Glutamatergic neuron (in vitro differentiated cells): ENCODE results near the gene PHKB. TPM values are rescaled to one million over a fixed set of nuclear protein-coding genes. Genes with fewer than 3 reads are reported as not detected.
A peak's percentile ranks its signal among the peaks of the same experiment; 100 is the strongest.

Source experiments
- DNase-seq: peaks from one replicate; pipeline ENCODE4 v3.0.0; 2022
- H3K27ac Mint-ChIP-seq: one replicate; pipeline ENCODE4 v1.8.0; 2020; ENCODE audit warnings: mild to moderate bottlenecking, mixed read lengths, inconsistent platforms; ENCODE audit not compliant: unreplicated experiment
- H3K27me3 Mint-ChIP-seq: one replicate; pipeline ENCODE4 v1.8.0; 2020; ENCODE audit warnings: mild to moderate bottlenecking, moderate library complexity, mixed read lengths, inconsistent platforms; ENCODE audit not compliant: unreplicated experiment
- H3K36me3 Mint-ChIP-seq: one replicate; pipeline ENCODE4 v1.8.0; 2020; ENCODE audit warnings: mild to moderate bottlenecking, mixed read lengths, inconsistent platforms; ENCODE audit not compliant: unreplicated experiment
- H3K4me1 Mint-ChIP-seq: one replicate; pipeline ENCODE4 v1.8.0; 2020; ENCODE audit warnings: mild to moderate bottlenecking, low read depth, mixed read lengths, inconsistent platforms; ENCODE audit not compliant: unreplicated experiment
- H3K4me3 Mint-ChIP-seq: one replicate; pipeline ENCODE4 v1.8.0; 2020; ENCODE audit warnings: mild to moderate bottlenecking, mixed read lengths, inconsistent platforms; ENCODE audit not compliant: unreplicated experiment
- H3K9me3 Mint-ChIP-seq: one replicate; pipeline ENCODE4 v1.8.0; 2020; ENCODE audit warnings: mild to moderate bottlenecking, moderate library complexity, mixed read lengths, inconsistent platforms; ENCODE audit not compliant: unreplicated experiment
- CTCF ChIP-seq: fragments of 200-600 bp; sonication (generic); IDR thresholded peaks from one replicate; pipeline ENCODE4 v1.5.0; 2021; ENCODE audit not compliant: partially characterized antibody, unreplicated experiment
- total RNA-seq: library from RNA; stranded (reverse); fragmentation: NEBNext Ultra II Directional; extraction: Animal tissue kit (Norgen Biotek cat#: 25700); gene quantifications from one replicate; pipeline ENCODE4 v1.2.1, GENCODE V29; 2021; ENCODE audit not compliant: unreplicated experiment

Gene PHKB
- total RNA-seq, 1 donor from 2014 or later, result 123 TPM

- no peaks in the 10 kb centered on the region for H3K4me1 Mint-ChIP-seq
- no peak for DNase-seq
- H3K27me3 Mint-ChIP-seq, result no peaks in the 10 kb centered on the region
- H3K4me3 Mint-ChIP-seq, result no peak overlapping the region
- H3K9me3 Mint-ChIP-seq, result no peaks in the 10 kb centered on the region
- H3K27ac Mint-ChIP-seq, result no peak overlapping the region
- peaks cover 6% of the 10 kb centered on the region for H3K36me3 Mint-ChIP-seq
- no peak for TF ChIP-seq CTCF
Measured at GRCh38 chr16:47486856-47487255, 25.7 kb downstream of the PHKB start.

- DNase-seq, result no peak
- no peak overlapping the region for H3K27ac Mint-ChIP-seq
- peaks cover 6% of the 10 kb centered on the region for H3K36me3 Mint-ChIP-seq
- H3K4me1 Mint-ChIP-seq, result peaks cover 5% of the 10 kb centered on the region
- H3K9me3 Mint-ChIP-seq, result no peaks in the 10 kb centered on the region
- no peak for TF ChIP-seq CTCF
- H3K27me3 Mint-ChIP-seq, result no peaks in the 10 kb centered on the region
- H3K4me3 Mint-ChIP-seq, result no peak overlapping the region
Measured at GRCh38 chr16:47488051-47488450, 26.9 kb downstream of the PHKB start.

- no peak overlapping the region for H3K4me3 Mint-ChIP-seq
Measured at GRCh38 chr16:47490471-47490870, 29.3 kb downstream of the PHKB start.

GRCh38 chr16:47492036-47492427 lies 30.9 kb downstream of the PHKB start:
- Mint-ChIP-seq H3K27me3 (no peaks in the 10 kb centered on the region), H3K36me3 (peaks cover 6% of the 10 kb centered on the region), H3K4me3 (no peak overlapping the region), H3K9me3 (no peaks in the 10 kb centered on the region), H3K27ac (no peak overlapping the region), H3K4me1 (peaks cover 9% of the 10 kb centered on the region)
- no peak for DNase-seq
- no peak for TF ChIP-seq CTCF

More at GRCh38 chr16:47490471-47490870, 29.3 kb downstream of the PHKB start:
- TF ChIP-seq CTCF, result no peak
- no peaks in the 10 kb centered on the region for H3K9me3 Mint-ChIP-seq
- no peak overlapping the region for H3K27ac Mint-ChIP-seq
- no peak for DNase-seq
- no peaks in the 10 kb centered on the region for H3K27me3 Mint-ChIP-seq
- H3K4me1 Mint-ChIP-seq, result peaks cover 9% of the 10 kb centered on the region
- peaks cover 6% of the 10 kb centered on the region for H3K36me3 Mint-ChIP-seq

GRCh38 chr16:47492428-47493377 lies 31.6 kb downstream of the PHKB start:
- DNase-seq, result peak; percentile 63
- peak overlapping the region; percentile 17 for H3K27ac Mint-ChIP-seq
- H3K9me3 Mint-ChIP-seq, result no peaks in the 10 kb centered on the region
- H3K27me3 Mint-ChIP-seq, result no peaks in the 10 kb centered on the region
- TF ChIP-seq CTCF, result no peak
- H3K36me3 Mint-ChIP-seq, result peaks cover 6% of the 10 kb centered on the region
- peak overlapping the region; percentile 82 for H3K4me3 Mint-ChIP-seq
- peaks cover 9% of the 10 kb centered on the region for H3K4me1 Mint-ChIP-seq
